Stimulated activated naive B cell treated with anti-CD40 and anti-IgM and Interleukin-4, amounts not matched to agents 10 μg/mL and 1 μg/mL and 100 μg/mL, for 72 hours (primary cell): ENCODE results near the gene OR9Q2.
"Not testable (repeated sequence)": the region's sequence is repeated elsewhere in the genome, so short reads cannot be mapped to it uniquely, and the experiment has no call there.

Source experiments
- ATAC-seq, 2 donors: fragments of 150-1000 bp; cut with Tn5 transposase; replicated peaks; 2 replicates each; pipeline ENCODE4 v1.10.0; 2021; ENCODE audit warnings: moderate library complexity in 1 of 2
- DNase-seq: peaks from one replicate; pipeline ENCODE4 v3.0.0; 2021
- H3K27ac Mint-ChIP-seq: one replicate; pipeline ENCODE4 v1.8.0; 2022; ENCODE audit warnings: mild to moderate bottlenecking, mixed read lengths
- H3K27me3 Mint-ChIP-seq, 2 donors: one replicate each; pipeline ENCODE4 v1.8.0; 2022; ENCODE audit warnings: mixed read lengths in 2 of 2
- H3K36me3 Mint-ChIP-seq, 2 donors: one replicate each; pipeline ENCODE4 v1.8.0; 2022; ENCODE audit warnings: mixed read lengths in 2 of 2, mild to moderate bottlenecking in 1 of 2
- H3K4me1 Mint-ChIP-seq, 2 donors: one replicate each; pipeline ENCODE4 v1.8.0; 2022; ENCODE audit warnings: mixed read lengths in 2 of 2, mild to moderate bottlenecking in 1 of 2
- H3K4me3 Mint-ChIP-seq, 2 donors: one replicate each; pipeline ENCODE4 v1.8.0; 2022; ENCODE audit warnings: mild to moderate bottlenecking in 2 of 2, mixed read lengths in 2 of 2, moderate library complexity in 1 of 2
- H3K9me3 Mint-ChIP-seq, 2 donors: one replicate each; pipeline ENCODE4 v1.8.0; 2022; ENCODE audit warnings: mixed read lengths in 2 of 2, mild to moderate bottlenecking in 1 of 2

The OR9Q2 gene

DNA sequence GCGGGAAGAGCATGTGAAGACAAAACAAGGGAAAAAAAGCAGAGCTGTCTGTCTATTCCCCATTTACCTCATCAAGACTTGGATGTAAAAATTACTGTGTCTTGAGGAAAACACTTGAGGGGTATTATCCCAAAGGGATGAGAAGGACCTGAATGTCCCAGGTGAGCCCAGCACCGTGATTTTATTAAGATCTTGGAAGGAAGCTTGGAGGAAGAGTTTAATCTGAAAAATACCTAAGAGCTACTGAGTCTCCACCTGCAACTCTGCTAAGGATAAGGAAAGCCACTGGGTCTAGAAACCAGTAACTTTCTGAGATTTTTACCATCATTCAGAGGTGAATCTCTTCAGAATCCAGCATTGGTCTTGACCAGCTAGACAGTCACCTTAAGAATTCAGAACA, 23.6 kb downstream of the OR9Q2 start, which contains the start of gene OR1S1:
TSS of gene OR1S1 (plus strand) at position 301 of the 400 bp plus-strand sequence.
- not testable (repeated sequence) for H3K36me3 Mint-ChIP-seq, DNase-seq, H3K27ac Mint-ChIP-seq, H3K9me3 Mint-ChIP-seq, H3K4me3 Mint-ChIP-seq, H3K4me1 Mint-ChIP-seq, ATAC-seq
- H3K27me3 Mint-ChIP-seq = peaks cover 12 to 13% of the 10 kb centered on the region in 2 donors

DNA sequence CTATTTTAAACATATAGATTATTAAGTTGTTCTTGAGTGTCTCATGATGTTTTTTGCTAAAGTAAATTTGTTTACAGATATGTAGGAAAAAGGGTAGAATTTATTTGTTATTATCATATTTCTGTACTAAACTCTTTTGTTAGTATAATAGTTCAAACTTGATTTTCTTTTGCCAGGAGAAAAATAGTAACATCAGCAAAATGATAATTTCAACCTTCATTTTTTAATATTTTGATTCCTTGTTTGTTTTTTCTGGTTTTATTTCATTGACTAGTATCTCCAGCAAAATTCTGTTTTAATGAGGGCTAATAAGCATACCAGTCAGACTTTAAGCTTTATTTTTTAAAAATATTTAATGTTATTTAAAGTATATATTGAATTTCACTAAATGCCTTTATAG, 27.6 kb downstream of the OR9Q2 start:
- Mint-ChIP-seq H3K36me3 (no peaks in the 10 kb centered on the region), H3K27ac (no peak overlapping the region), H3K4me3 (no peak overlapping the region), H3K27me3 (peaks cover 13 to 16% of the 10 kb centered on the region in 2 donors), H3K4me1 (no peaks in the 10 kb centered on the region), H3K9me3 (peaks cover 0 to 5% of the 10 kb centered on the region in 2 donors)
- no peak for ATAC-seq
- DNase-seq = no peak

DNA sequence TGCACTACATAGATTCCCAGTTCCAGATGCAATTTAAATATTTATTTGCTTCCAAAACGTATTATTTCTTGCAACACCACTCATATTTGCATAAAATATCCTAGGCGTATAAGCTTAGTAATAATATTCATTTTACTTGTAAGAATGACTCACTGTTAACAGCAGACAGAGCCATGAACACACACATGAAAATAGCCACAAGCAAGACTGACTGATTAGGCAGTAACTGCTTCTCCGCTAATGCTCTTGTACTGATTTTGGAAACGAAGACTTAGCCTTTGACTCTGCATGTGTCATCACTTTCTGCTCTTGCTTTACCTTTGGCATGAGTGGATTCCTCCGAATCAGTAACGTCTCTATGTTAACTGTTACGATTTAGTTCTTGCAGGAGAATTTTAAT, 33.9 kb downstream of the OR9Q2 start:
- no peak for DNase-seq
- no peak overlapping the region for H3K4me3 Mint-ChIP-seq

GRCh38 chr11:58227956-58228615, 39.2 kb downstream of the OR9Q2 start:
- H3K27ac Mint-ChIP-seq = no peak overlapping the region

More for the DNA sequence above, 33.9 kb downstream of the OR9Q2 start:
- no peaks in the 10 kb centered on the region for H3K36me3 Mint-ChIP-seq
- H3K27me3 Mint-ChIP-seq = peaks cover 15% of the 10 kb centered on the region in 2 donors
- peaks cover 0 to 1% of the 10 kb centered on the region in 2 donors for H3K9me3 Mint-ChIP-seq
- H3K27ac Mint-ChIP-seq = no peak overlapping the region
- no peak for ATAC-seq
- H3K4me1 Mint-ChIP-seq = no peaks in the 10 kb centered on the region

More at GRCh38 chr11:58227956-58228615, 39.2 kb downstream of the OR9Q2 start:
- H3K4me3 Mint-ChIP-seq = no peak overlapping the region
- no peaks in the 10 kb centered on the region for H3K36me3 Mint-ChIP-seq
- peaks cover 9 to 19% of the 10 kb centered on the region in 2 donors for H3K27me3 Mint-ChIP-seq
- H3K9me3 Mint-ChIP-seq = peaks cover 4 to 8% of the 10 kb centered on the region in 2 donors
- no peak for ATAC-seq
- H3K4me1 Mint-ChIP-seq = no peaks in the 10 kb centered on the region
- DNase-seq = no peak
